DND-41 (cell line): Measurements from ENCODE around the gene MXD1.

ENCODE experiments used
- ATAC-seq: fragments of 200-7000 bp; cut with Tn5 transposase; 3 replicates; pipeline ENCODE4 v1.9.1; 2021; ENCODE audit warnings: low read depth; ENCODE audit not compliant: insufficient read depth
- DNase-seq: peaks from one replicate; pipeline ENCODE4 v3.0.0-alpha.2; 2020
- H2AFZ ChIP-seq: 2 replicates; pipeline ENCODE4 v1.6.0; 2012; ENCODE audit warnings: low read depth, low read length
- H3K27ac ChIP-seq: 2 replicates; pipeline ENCODE4 v1.5.1; 2012; ENCODE audit warnings: low read length, inconsistent platforms
- H3K27me3 ChIP-seq: fragments of 200-600 bp; sonication (generic); 2 replicates; pipeline ENCODE4 v1.6.0; 2012; ENCODE audit warnings: low read length, mild to moderate bottlenecking, inconsistent platforms; ENCODE audit not compliant: insufficient read depth, poor library complexity
- H3K36me3 ChIP-seq: 2 replicates; pipeline ENCODE4 v1.5.1; 2012; ENCODE audit warnings: low read length, inconsistent platforms; ENCODE audit not compliant: insufficient read depth
- H3K4me1 ChIP-seq: 2 replicates; pipeline ENCODE4 v1.5.1; 2012; ENCODE audit warnings: mild to moderate bottlenecking, low read length; ENCODE audit not compliant: insufficient read depth
- H3K4me2 ChIP-seq: 2 replicates; pipeline ENCODE4 v1.6.0; 2012; ENCODE audit warnings: mild to moderate bottlenecking, moderate library complexity, low read length, inconsistent platforms; ENCODE audit not compliant: insufficient read depth
- H3K4me3 ChIP-seq, 2 experiments: fragments of 200-600 bp in 1 of 2; shearing (Covaris generic) in 1 of 2; 2 replicates each; pipeline ENCODE4 v1.5.1; 2012 to 2016; ENCODE audit warnings: inconsistent platforms in 2 of 2, low read length in 2 of 2, mild to moderate bottlenecking in 2 of 2, low read depth in 1 of 2, moderate library complexity in 1 of 2
- H3K79me2 ChIP-seq: 2 replicates; pipeline ENCODE4 v1.6.0; 2012; ENCODE audit warnings: low read length, inconsistent platforms; ENCODE audit not compliant: insufficient read depth
- H3K9ac ChIP-seq: 2 replicates; pipeline ENCODE4 v1.6.0; 2012; ENCODE audit warnings: low read depth, mild to moderate bottlenecking, inconsistent platforms, low read length, moderate library complexity
- H3K9me3 ChIP-seq: 2 replicates; pipeline ENCODE4 v1.5.1; 2012; ENCODE audit warnings: low read length, moderate library complexity, mild to moderate bottlenecking, inconsistent platforms; ENCODE audit not compliant: insufficient read depth, severe bottlenecking
- H4K20me1 ChIP-seq: 2 replicates; pipeline ENCODE4 v1.6.0; 2012; ENCODE audit warnings: low read length; ENCODE audit not compliant: insufficient read depth
- CTCF ChIP-seq: IDR thresholded peaks from 2 replicates; pipeline ENCODE4 v1.5.1; 2012; ENCODE audit warnings: borderline replicate concordance, low read length, moderate library complexity, mild to moderate bottlenecking; ENCODE audit not compliant: poor library complexity, severe bottlenecking; ENCODE audit errors: extremely low read depth
- EZH2 ChIP-seq: IDR thresholded peaks from 3 replicates; pipeline ENCODE4 v1.6.1; 2012; ENCODE audit warnings: borderline replicate concordance, low read depth, mild to moderate bottlenecking, moderate library complexity, low read length, inconsistent platforms; ENCODE audit not compliant: severe bottlenecking

The MXD1 gene

DNA sequence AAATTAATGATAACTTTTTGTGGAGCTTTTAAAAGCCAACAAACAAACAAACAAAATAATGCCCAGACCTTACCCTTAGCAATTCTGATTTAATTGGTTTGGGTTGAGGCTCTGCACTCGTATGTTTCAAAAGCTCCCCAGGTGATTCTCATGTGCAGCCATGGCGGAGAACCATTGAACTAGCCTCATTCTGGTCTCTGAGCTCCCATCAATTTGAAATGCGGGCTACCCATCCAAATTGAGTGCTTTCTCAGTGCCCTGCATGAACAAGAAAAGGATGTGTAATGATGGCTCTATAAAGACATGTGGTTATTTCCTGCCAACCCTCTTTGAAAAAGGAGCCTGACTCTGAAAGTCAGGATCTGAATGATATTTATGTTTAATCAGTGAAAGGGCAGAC, 8.2 kb downstream of the MXD1 start:
- no peaks in the 10 kb centered on the region for H3K27me3 ChIP-seq
- ATAC-seq (no peak), DNase-seq (no peak)
- no peaks in the 10 kb centered on the region for H3K9me3 ChIP-seq
- peaks cover under 1% of the 10 kb centered on the region; the same call in 1 of the 2 replicates for H3K4me1 ChIP-seq
- H3K27ac ChIP-seq: no peak overlapping the region
- no peak overlapping the region for H3K9ac ChIP-seq
- no peaks in the 10 kb centered on the region for H4K20me1 ChIP-seq
- peaks cover 48% of the 10 kb centered on the region for H3K36me3 ChIP-seq
- H2AFZ ChIP-seq: no peak overlapping the region
- no peak overlapping the region for H3K4me3 ChIP-seq
- TF ChIP-seq CTCF (no peak), EZH2 (no peak)
- peaks cover 5% of the 10 kb centered on the region; the same call in 1 of the 2 replicates for H3K79me2 ChIP-seq
- H3K4me2 ChIP-seq: no peak overlapping the region

DNA sequence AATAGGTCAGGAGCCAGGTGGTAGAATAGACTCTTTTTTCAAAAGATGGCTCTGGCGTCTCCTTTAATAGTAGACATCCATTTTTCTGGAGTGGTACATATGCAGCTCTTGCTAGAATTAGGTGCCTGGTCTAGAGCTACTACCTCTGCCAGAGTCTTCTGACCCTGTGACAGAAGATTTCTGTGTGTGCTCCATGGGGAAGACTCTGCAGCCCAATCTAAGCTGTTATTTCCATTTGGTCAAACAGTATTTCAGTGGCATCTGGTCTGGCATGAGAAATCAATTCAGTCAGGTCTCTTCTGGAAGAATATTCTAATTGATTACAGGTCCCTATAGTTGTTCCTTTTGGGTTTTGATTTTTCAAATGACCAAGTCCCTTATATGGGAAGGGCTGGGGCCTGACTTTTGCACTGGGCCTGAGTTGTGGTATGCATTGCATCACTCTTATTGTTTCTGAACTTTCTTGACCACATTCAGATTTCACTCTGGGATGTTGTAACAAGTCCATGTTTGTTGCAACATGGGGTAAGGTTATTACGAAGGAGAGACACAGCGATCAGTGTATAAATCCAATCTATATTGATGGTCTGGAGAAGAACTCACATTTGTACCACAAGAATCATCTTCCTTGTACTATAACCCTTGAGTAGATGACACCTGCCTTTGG, 12.1 kb downstream of the MXD1 start:
- no peak overlapping the region for H3K27ac ChIP-seq
- no peaks in the 10 kb centered on the region; the same call in 1 of the 2 replicates for H3K4me1 ChIP-seq
- DNase-seq: no peak
- no peak overlapping the region for H3K4me3 ChIP-seq
- ATAC-seq: no peak
- H3K79me2 ChIP-seq: peaks cover 4% of the 10 kb centered on the region; the same call in 1 of the 2 replicates
- H3K4me2 ChIP-seq: no peak overlapping the region
- H3K9ac ChIP-seq: no peak overlapping the region
- no peaks in the 10 kb centered on the region for H3K9me3 ChIP-seq
- H3K27me3 ChIP-seq: no peaks in the 10 kb centered on the region
- no peak for TF ChIP-seq CTCF
- TF ChIP-seq EZH2: no peak
- peaks cover 38% of the 10 kb centered on the region for H3K36me3 ChIP-seq
- H2AFZ ChIP-seq: no peak overlapping the region
- no peaks in the 10 kb centered on the region for H4K20me1 ChIP-seq

- Histone ChIP-seq H3K36me3 (peaks cover 46% of the 10 kb centered on the region), H4K20me1 (no peaks in the 10 kb centered on the region), H3K79me2 (no peaks in the 10 kb centered on the region), H3K27ac (no peak overlapping the region; the same call in 1 of the 2 replicates), H3K4me2 (no peak overlapping the region), H3K27me3 (no peaks in the 10 kb centered on the region), H3K4me1 (no peaks in the 10 kb centered on the region; the same call in 1 of the 2 replicates), H2AFZ (no peak overlapping the region), H3K4me3 (no peak overlapping the region), H3K9me3 (no peaks in the 10 kb centered on the region), H3K9ac (no peak overlapping the region)
- ATAC-seq: peak; percentile 24; the same call in 1 of the 3 replicates
- TF ChIP-seq CTCF (no peak), EZH2 (no peak)
- DNase-seq: no peak
Observed at GRCh38 chr2:69931832-69932595, 17.1 kb downstream of the MXD1 start.
